Skin of body (tissue), 2 donors: ENCODE results near the gene CAPN12. TPM values are rescaled to one million over a fixed set of nuclear protein-coding genes. Genes with fewer than 3 reads are reported as not detected.

Source experiments
- DNase-seq: peaks from one replicate; lab custom pipeline; 2025; lab: John Stamatoyannopoulos, UW
- total RNA-seq: library from RNA; depleted of rRNA; stranded (reverse); fragments of >200 nt; gene quantifications from one replicate; pipeline ENCODE4 v1.2.3, GENCODE V29; 2014

The CAPN12 gene
- total RNA-seq, 1 donor from 2014 or later: 6.0 TPM

DNA sequence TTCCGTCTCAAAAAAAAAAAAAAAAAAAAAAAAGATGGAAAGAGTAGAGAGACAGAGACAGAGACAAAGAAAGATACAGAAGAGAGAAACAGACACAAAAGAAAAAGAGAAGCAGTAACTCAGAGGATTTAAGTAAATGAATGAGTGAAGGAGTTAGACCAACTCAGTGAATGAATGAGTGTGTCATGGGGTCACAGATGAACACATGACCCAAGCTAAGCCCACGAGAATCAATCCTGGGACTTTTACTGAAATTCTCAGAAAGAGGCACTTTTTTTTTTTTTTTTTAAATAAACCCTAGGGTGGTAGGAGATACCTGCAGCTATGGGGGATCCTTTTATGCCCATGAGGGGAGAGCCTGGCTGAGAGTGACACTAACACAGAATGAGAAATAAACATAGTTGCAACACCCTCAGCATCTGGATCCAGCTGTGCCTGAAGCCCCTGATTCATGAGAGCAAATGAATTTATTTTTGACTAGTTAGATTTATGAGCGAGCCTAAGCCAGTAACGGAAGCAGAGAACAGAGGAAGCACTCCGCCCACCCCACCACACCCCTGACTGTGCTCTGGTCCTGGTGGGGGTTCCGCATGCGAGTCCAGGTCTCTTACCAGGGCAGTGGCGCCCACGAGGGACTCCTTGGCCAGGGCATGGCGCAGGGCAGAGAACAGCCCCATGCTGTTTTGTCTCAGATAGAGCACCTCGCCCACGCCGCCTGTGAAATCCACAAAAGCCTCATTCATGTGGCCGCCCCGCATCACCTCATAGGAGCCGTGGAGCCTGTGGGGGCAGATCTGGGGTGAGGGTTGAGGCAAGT lies 4.6 kb downstream of the CAPN12 start:
- no peak for DNase-seq

DNA sequence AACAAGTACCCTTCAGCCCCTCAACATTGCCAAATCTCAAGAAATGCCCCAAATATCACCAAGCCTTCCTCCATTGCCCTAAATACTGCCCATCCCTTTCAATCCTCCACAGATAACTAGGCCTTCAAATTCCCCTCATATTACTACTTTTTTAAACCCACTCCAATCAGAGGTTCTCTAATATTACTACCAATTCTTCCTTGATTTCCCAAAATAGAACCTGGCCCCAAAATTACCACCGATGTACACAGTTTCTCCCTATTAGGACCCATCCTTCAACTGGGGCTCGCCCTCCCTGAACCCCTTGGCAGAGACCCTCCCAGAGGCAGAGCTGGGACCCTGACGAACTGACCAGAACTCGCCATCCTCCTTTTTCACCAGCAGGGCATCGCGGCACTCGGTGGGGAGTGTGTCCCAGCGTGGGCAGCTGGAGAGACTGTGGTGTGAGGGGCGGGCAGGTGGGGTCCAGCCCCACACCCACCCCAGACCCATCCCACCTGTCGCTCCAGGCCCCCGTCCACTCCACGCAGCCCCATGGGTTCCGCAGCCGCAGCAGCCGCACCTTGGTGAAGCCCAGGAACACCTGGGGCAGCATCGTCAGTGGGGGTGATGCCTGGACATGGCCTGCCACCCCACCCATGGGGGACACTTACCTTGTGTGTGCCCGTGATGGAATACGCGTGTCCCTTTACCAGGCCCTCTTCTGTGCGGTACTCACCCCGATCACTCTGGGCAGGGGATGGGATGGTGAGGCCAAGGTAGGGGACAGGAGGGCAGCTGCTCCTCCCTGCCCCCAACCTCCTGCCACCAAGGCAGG lies 6.1 kb downstream of the CAPN12 start:
- no peak for DNase-seq

DNA sequence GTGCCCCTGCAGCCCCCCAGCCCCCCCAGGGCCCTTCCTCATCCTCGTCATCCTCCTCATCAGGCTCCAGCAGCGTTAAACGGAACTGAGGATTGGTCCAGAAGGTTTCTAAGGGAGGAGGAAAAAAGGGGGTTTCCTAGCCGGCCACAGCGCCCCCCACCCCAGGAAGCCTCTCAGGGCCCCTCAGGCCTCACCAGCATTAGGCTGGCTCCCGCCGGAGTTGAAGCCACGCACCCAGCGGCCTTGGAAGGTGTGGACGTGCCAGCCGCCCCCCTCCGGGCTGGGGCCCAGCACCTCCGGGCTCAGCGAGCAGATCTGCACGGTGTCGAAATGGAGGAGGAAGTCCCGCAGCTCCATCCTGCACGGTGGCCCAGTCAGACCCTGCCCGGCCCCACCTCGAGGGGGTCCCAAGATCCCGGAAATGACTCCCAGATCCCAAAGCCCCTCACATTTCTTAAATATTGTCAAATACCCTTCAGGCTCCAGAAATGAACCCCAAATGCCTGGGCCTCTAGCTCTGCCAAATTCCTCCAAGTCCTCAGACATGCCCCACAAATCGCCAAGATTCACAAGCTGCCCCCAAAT lies 6.9 kb downstream of the CAPN12 start:
- no peak for DNase-seq

DNA sequence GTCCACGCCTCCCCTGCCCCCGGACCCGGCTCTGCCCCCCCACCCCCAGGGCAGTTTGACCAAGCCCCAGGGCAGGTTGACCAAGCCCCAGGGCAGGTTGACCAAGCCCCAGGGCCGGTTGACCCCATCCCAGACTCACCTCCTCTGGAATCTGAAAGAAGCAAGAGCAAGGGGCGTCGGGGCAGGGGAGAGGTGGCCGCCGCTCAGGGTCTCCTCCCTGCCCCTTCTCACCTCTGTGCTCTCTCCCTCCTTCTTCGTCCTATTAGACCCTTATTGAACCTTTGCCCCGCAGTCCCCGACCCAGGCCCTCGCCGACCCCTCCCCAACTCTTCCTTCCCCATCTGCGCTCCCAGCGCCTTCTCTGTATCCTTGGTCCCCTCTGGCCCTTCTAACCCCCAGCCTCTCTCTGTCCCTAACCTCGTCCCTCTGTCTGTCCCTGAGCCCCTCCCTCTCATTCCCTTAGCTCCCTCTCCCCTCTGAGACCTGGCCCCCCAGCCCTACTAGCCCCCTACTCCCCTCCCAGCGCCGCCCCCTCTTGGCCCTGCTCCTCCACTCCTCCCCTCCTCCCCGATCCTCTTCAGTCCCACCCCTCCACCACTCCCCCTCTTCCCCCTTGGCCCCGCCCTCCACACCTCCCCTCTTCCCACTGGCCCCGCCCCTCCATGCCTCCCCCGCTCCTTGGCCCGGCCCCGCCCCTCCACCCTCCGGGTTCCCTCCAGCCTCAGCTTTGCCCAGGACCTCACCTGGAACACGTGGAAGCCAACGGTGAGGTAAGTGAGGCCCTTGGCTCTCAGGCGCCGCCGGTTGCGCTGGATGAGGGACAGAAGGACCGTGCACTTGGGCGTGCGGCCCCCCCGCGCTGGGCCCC lies 7.6 kb downstream of the CAPN12 start:
- DNase-seq: no peak

DNA sequence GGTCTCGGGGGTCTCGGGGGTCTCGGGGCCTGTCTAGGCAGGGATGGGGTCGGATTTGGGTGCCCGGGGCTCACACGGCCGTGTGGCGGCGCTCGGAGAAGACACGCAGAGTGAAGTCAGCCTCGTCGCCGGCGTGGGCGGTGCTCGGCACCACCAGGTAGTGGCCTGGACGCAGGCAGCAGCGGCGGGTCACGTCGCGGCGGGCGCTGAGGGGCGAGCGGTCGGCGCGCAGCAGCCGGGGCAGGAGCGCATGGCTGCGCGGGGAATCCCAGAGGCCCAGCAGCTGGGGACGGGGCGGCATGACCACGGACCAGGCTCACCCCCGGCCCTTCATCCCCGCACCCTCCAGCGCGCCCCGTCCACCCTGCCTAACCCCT lies 8.2 kb downstream of the CAPN12 start:
- DNase-seq: no peak

DNA sequence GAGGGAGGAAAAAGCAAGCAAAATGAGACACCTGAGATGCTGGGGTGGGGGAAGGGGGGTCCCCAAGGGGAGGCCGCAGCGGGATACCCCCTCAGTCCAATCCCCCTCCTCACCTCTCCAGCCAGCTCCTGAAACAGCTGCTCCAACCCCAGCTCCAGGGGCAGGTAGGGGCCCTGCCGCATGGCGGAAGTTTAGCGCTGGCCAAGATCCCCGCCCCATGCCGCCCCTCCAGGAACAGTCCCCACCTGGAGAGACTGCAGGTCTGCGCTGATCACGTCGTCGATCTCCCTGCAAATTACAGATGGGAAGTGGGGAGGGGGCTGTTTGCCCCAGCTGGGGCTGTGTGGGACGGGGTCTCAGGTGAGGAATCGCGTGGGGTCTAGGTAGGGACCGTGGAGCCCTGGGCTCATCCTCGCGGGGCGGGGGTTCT lies 9.0 kb downstream of the CAPN12 start:
- DNase-seq: no peak

DNA sequence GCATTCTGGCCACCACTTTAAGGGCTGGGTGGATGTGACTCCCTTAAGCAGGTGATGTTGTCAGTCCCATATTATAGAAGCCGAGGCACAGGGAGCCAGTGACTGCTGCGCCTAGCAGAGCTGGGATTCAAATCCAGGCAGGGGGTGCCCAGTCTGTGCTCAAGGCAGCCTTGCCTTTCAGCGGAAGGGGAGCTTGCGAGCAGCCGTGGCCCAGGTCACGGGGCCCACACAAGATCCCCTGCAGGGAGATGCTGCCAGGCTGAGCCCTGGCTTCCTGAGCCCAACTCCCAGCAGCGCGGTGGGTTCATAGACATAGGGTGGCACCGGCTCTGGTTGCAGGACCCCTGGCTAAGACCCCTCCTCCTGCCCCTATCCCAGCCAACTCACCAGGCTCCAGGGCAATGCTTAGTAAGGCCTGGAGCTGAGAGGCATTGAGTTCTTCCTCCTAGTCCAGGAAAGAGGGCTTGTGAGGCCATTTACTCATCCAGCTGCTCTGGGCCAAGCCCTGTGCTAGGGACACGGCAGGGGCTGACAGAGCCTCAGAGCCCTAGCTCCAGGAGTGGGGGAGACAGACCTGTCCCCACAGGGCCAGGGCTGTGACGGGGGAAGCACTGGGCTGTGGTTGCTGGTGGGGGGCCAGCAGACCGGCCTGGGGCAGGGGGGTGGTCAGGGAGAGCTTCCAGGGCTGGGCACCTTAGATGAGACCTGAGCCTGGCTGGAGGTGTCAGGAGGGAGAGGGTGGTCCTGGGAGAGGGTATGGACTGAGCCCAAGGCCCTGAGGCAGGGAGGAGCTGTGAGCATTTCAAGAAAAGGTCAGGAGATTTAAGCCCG lies 9.6 kb downstream of the CAPN12 start:
- no peak for DNase-seq

DNA sequence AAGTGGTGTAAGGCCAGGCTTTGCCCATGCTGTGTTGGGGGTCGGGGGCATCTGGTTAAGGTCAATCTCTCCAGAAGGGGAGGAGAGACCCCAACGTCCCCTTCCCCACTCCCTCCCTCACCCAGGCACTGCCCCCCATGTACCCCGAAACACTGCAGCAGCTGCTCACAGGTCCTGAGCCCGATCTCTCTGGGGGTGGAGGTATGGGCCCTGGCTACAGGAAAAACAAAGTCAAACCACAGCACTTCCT lies 10.2 kb downstream of the CAPN12 start:
- no peak for DNase-seq

DNA sequence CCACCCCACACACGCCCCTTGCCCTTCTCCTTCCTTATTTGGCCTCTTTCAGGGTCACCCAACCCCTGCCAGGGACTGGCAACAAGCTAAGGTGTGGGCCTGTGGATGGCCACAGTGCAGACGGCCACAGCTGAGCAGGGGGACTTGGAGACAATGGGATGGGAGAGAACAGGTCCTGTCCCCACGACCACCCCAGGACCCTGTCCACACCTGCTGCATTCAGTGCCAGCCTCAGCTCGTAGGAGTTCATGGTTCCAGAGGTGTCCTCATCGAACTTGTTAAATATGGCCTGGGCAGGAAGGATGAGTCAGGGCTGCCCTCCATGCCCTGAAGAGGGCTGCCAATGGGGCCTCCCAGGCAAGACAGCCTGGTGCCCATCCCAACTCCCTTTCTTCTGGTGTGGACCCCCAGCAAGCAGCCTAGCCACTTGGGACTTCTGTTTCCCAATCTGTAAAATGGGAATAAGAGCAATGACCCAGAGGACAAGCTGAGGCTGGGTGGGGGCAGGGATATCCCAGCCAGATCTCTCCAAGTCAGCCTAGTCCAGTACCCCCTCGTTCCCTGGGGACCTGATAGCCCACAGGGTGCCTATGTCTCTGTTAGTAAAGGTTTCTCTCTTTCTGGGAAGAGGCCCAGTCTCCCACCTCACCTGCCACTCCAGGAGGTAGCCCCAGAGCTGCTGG lies 10.6 kb downstream of the CAPN12 start:
- no peak for DNase-seq

DNA sequence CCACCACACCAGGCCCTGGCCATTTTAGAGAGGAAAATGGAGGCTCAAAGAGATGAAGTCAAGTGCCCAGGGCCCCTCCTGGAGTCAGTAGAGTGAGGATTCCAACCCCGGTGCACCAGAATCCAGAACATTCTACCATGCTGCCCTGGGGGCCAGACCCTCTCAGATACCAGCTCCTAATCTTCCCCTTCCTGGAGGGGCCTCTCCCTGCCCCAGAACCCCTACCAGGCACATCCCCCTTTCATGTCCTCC lies 11.1 kb downstream of the CAPN12 start:
- DNase-seq: no peak

DNA sequence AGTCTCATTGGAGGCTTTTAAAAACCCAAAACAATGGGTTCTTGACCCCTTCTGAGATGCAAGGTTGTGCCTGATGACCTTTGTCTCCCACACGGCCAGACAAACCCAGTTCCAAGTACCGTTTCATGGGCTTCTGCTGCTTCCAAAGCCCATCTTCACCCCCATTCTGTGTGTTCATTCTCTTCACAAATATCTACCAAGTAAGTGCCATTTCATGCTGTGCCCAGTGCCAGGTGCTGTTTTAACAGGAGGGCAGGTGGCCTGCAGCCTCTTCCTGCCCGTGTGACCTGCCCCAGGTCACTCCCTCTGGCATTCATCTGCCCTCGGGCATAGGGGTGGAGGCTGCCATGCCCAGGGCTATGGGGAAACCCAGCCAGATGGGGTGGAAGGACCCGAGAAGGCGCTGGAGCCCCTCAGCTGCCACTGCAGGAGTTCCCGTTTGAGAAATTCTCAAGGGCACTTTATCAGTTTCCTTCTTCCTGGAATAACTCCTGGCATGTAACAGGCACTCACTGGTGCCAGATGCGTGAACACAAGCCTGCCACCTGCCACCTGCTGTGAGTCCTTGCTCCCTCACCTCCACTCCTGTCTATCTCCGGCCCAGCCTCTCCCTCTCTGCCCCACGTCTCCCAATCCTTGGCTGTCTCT lies 12.5 kb downstream of the CAPN12 start:
- no peak for DNase-seq

DNA sequence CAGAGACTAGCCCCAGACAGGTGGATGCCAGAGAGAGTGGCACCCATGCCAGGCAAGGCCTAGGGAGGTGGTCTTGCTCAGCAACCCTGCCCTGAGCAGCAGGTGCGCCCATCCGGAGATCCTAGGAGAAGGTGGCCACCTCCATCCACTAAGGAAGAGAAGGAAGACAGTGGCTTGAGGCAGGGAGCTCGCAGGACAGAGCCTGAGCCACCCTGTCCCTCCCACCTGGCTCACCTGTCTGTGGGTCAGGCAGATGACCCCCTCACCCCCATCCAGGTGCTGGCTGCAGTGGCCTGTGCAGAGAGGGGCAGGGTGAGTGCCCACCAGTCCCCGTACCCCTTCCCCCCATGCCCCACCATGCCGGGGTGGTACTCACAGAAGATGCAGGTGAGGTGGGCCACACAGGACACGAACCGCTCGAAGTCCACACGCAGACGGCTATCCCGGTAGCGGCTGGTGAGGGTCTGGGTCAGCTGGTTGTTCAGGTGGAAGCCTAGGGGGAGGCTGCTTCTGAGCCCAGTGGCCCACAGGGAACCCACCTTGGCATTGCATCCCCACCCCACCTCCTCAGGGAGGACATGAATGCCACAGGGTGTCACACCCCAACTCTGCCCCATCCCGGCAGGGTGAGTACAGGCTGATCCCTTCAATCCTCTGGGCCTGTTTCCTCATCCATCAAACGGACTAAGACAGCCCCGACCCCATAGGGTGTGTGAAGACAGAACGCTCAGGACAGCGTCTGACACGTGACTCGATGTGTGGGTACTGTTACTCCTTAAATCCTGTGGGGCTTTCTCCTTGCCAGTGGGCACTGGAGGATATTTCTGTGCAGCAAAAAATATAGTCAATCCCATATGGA lies 13.3 kb downstream of the CAPN12 start:
- no peak for DNase-seq

DNA sequence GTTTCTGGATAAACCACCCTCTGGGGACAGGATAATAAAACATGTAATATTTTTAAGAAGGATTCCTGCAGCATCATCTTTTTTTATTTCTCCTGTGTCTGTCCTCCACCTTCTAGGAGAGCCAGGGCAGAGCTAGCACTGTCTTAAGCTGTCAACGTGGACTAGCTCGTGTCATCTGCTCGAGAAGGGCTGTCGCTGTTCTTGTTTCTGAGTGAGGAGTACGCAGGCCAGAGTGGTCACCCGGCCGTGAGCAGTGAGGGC lies 13.9 kb downstream of the CAPN12 start:
- no peak for DNase-seq

DNA sequence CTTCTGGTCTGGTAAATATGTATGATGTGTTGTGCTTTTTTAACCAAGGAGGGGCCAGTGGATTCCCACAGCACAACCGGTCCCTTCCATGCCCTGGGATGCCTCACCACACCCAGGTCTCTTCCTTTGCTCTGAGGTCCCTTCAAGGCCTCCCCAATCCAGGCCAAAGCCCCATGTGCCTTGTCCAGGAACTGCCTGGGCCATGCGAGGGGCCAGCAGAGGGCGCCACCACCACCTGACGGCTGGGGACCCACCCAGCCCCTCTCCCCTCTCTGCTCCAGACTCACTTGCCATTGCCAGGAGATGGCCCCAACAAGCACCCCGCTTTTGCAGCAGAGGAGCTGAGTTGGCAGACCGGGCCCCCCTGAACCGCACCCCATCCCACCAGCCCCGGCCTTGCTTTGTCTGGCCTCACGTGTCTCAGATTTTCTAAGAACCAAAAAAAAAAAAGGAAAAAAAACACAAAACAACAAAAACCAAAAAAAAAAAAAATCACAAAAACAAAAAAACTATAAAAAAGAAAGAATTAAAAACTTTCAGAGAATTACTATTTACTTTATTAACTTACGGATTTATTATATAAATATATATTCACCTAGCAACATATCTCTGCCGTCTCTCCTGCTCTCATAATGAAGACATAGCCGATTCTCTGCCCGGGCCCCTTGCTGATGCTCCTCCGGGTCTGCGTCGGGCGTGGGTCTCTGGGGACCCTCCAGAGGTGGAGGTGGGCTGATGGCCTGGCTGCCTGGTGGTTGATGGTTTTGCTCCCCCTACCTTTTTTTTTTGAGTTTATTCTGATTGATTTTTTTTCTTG lies 14.4 kb downstream of the CAPN12 start:
- DNase-seq: no peak

DNA sequence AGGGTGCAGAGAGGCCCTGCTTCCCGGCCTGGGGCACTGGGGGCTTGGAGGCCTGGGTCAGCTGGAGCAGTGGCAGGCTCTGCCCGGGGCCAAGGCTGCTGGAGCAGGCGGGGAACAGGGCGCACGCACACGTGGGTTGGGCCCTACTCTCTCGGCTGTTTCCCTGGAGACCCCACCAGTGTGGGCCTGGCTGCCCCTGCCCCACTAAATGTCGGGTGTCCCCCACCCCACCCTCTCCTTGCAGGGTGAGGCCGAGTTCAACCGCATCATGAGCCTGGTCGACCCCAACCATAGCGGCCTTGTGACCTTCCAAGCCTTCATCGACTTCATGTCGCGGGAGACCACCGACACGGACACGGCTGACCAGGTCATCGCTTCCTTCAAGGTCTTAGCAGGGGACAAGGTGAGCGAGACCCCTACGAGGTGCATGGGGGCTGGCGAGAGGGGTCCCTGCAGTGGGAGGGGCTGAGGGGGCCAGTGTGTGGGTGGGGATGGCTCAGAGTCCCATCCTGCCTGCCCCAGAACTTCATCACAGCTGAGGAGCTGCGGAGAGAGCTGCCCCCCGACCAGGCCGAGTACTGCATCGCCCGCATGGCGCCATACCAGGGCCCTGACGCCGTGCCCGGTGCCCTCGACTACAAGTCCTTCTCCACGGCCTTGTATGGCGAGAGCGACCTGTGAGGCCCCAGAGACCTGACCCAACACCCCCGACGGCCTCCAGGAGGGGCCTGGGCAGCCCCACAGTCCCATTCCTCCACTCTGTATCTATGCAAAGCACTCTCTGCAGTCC lies 15.3 kb downstream of the CAPN12 start:
- DNase-seq: no peak

DNA sequence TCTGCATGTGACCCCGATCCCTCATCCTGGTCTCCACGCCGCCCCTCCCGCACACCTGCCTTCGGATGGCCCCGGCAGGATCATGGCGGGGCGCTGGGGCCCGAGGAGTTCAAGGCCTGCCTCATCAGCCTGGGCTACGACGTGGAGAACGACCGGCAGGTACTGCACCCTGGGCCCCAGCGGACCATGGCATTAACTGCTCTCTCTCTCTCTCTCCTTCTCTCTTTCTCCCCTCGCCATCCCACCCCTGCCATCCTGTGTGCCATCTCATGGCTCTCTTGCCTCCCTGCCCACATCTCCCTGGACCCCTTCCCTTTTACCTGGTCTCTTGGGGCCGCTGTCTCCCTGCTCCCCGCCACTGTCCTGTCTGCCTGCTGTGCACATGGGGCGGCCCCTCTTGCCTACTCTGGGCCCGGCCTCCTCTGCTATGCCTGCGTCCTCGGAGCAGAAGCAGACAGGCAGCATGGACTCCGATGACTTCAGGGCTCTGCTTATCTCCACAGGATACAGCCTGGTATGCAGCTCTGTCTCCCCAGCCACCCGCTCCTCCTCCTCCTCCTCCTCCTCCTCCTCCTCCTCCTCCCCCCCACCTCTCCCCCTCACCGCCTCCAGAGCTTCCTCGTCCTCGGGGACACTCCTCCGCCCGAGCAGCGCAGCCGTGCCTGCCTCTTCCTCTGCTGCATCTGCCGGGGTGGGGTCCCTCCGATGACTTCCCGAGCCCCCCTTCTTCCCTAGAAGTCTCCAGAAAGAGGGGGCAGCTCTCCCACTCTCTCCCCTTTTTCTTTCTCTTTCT lies 16.2 kb downstream of the CAPN12 start:
- no peak for DNase-seq

DNA sequence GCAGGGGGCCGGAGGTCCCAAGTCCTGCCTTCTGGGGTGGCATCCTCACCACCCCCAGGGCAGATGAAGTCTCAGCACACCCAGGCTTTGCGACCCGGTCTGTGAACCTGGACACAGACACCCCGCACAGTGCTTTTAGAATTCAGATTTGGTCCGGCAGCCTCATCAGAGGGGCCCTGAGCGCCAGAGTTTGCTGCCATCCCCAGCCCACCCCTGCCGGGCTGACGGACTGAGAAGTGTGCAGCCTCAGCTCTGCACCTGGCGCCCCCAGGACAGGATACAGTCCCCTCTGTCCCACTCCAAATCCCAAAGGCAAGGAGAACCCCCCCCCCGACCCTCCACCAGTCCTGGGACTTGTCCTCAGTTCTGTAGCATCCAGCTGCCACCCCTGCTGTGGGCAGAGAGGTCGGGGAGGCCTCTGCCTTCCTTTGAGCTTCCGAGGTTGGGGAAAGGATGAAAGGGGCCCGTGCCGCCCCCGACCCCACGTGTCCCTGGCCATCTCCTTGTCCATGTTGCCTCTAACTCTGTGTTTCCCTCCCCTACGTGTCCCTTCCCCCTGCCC lies 16.9 kb downstream of the CAPN12 start:
- no peak for DNase-seq
